Nephron (organoid): ENCODE measurements around the gene ITSN2.

Experiments
- H3K27ac Mint-ChIP-seq, 3 experiments: 2 replicates each; pipeline ENCODE4 v1.8.0; 2020; ENCODE audit warnings: mixed read lengths in 3 of 3, mild to moderate bottlenecking in 2 of 3, moderate library complexity in 1 of 3
- H3K27me3 Mint-ChIP-seq: 2 replicates; pipeline ENCODE4 v1.8.0; 2021; ENCODE audit warnings: low read depth, mild to moderate bottlenecking, moderate library complexity, mixed read lengths
- H3K36me3 Mint-ChIP-seq: 2 replicates; pipeline ENCODE4 v1.8.0; 2020; ENCODE audit warnings: low read depth, mixed read lengths
- H3K4me1 Mint-ChIP-seq: 2 replicates; pipeline ENCODE4 v1.8.0; 2020; ENCODE audit warnings: mixed read lengths
- H3K4me3 Mint-ChIP-seq, 3 experiments: 2 replicates each; pipeline ENCODE4 v1.8.0; 2020; ENCODE audit warnings: mild to moderate bottlenecking in 3 of 3, mixed read lengths in 3 of 3, moderate library complexity in 2 of 3
- H3K9me3 Mint-ChIP-seq: 2 replicates; pipeline ENCODE4 v1.8.0; 2020; ENCODE audit warnings: mixed read lengths
- CTCF ChIP-seq, 3 experiments: fragments of 200-600 bp; sonication (generic); IDR thresholded peaks; one replicate each; pipeline ENCODE4 v1.5.0; 2021; ENCODE audit warnings: antibody characterized with exemption in 3 of 3; ENCODE audit not compliant: unreplicated experiment in 3 of 3

The ITSN2 gene

DNA sequence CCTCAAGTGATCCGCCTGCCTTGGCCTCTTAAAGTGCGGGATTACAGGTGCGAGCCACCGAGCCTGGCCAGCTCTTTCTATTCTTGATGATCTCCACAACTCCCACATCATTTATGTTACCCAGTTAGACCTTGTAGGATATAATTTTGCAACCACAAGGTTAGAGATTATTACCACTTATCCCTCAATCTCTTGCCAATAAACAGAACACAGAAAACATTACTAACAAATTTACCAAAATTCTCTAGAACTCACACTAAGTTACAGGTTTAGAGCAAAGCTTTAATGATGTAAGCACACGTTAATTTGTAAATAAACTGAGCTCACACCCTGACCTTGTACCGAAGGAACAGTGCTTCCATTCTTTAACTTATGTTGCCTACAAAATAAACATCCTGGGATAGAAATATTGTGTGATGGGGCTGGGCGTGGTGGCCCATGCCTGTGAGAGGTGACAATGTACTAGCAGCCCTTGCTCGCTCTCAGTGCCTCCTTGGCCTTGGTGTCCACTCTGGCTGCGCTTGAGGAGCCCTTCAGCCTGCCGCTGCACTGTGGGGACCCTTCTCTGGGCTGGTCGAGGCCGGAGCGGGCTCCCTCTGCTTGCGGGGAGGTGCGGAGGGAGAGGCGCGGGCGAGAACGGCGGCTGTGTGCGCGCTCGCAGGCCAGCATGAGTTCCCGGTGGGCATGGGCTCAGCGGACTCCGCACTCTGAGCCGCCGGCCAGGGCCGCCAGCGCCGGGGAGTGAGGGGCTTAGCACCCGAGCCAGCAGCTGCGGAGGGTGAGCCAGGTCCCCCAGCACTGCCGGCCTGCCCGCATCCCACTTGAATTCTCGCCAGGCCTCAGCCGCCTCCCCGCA, 42.1 kb upstream of the ITSN2 start:
- H3K27me3 Mint-ChIP-seq: peaks cover 6% of the 10 kb centered on the region
- no peaks in the 10 kb centered on the region for H3K36me3 Mint-ChIP-seq
- H3K27ac Mint-ChIP-seq: peak overlapping the region in 1 of 3 experiments; percentile 22
- peaks cover 37% of the 10 kb centered on the region for H3K4me1 Mint-ChIP-seq
- H3K9me3 Mint-ChIP-seq: no peaks in the 10 kb centered on the region
- no peak overlapping the region for H3K4me3 Mint-ChIP-seq
- TF ChIP-seq CTCF (IDR thresholded peaks at IDR 0.05; ENCODE audit: unreplicated experiment in 3 of 3): no peak

GRCh38 chr2:24400207-24400907, 40.0 kb upstream of the ITSN2 start:
- H3K27ac Mint-ChIP-seq: peak overlapping the region; percentile 3 to 43 (median 20)
- H3K4me3 Mint-ChIP-seq: no peak overlapping the region
- peaks cover 39% of the 10 kb centered on the region for H3K4me1 Mint-ChIP-seq
- no peaks in the 10 kb centered on the region for H3K9me3 Mint-ChIP-seq
- peaks cover 5% of the 10 kb centered on the region for H3K27me3 Mint-ChIP-seq
- no peaks in the 10 kb centered on the region for H3K36me3 Mint-ChIP-seq
- no peak for TF ChIP-seq CTCF (IDR thresholded peaks at IDR 0.05; ENCODE audit: unreplicated experiment in 3 of 3)

- H3K27me3 Mint-ChIP-seq: peaks cover 5% of the 10 kb centered on the region
- H3K9me3 Mint-ChIP-seq: no peaks in the 10 kb centered on the region
- no peak for TF ChIP-seq CTCF (IDR thresholded peaks at IDR 0.05; ENCODE audit: unreplicated experiment in 3 of 3)
- H3K36me3 Mint-ChIP-seq: no peaks in the 10 kb centered on the region
- peaks cover 36% of the 10 kb centered on the region for H3K4me1 Mint-ChIP-seq
- no peak overlapping the region for H3K4me3 Mint-ChIP-seq
- H3K27ac Mint-ChIP-seq: peak overlapping the region; percentile 3 to 43 (median 20)
These were observed 39.3 kb upstream of the ITSN2 start for GRCh38 chr2:24399434-24400206.

- peaks cover 10% of the 10 kb centered on the region for H3K4me1 Mint-ChIP-seq
- H3K4me3 Mint-ChIP-seq: no peak overlapping the region
- no peak overlapping the region for H3K27ac Mint-ChIP-seq
- peaks cover 6% of the 10 kb centered on the region for H3K27me3 Mint-ChIP-seq
- H3K36me3 Mint-ChIP-seq: no peaks in the 10 kb centered on the region
- TF ChIP-seq CTCF (IDR thresholded peaks at IDR 0.05; ENCODE audit: unreplicated experiment in 3 of 3): no peak
- no peaks in the 10 kb centered on the region for H3K9me3 Mint-ChIP-seq
These were observed 34.7 kb upstream of the ITSN2 start for GRCh38 chr2:24394998-24395397.

- no peaks in the 10 kb centered on the region for H3K9me3 Mint-ChIP-seq
- peaks cover 6% of the 10 kb centered on the region for H3K27me3 Mint-ChIP-seq
- H3K4me1 Mint-ChIP-seq: peaks cover 4% of the 10 kb centered on the region
- TF ChIP-seq CTCF (IDR thresholded peaks at IDR 0.05; ENCODE audit: unreplicated experiment in 3 of 3): no peak
- H3K4me3 Mint-ChIP-seq: no peak overlapping the region
- H3K27ac Mint-ChIP-seq: no peak overlapping the region
- H3K36me3 Mint-ChIP-seq: no peaks in the 10 kb centered on the region
These were observed 32.3 kb upstream of the ITSN2 start for GRCh38 chr2:24392542-24393059.
